Liver (tissue), 9 donors: ENCODE measurements around the gene ST7. TPM values are rescaled to one million over a fixed set of nuclear protein-coding genes. Genes with fewer than 3 reads are reported as not detected.

Source experiments
- DNase-seq: peaks from one replicate; pipeline ENCODE4 v3.0.0-alpha.2; 2017; ENCODE audit warnings: low spot score
- H3K27ac ChIP-seq, 2 donors: one replicate each; pipeline ENCODE4 v1.7.0; 2013; ENCODE audit warnings: inconsistent platforms in 2 of 2, low read length in 2 of 2, control low read depth in 1 of 2, low read depth in 1 of 2, mild to moderate bottlenecking in 1 of 2
- H3K27me3 ChIP-seq, 4 donors: one replicate each; pipeline versions ENCODE4 v1.6.1 to v1.7.0; 2013; ENCODE audit warnings: low read length in 3 of 4, inconsistent platforms in 1 of 4, mild to moderate bottlenecking in 1 of 4, moderate library complexity in 1 of 4; ENCODE audit not compliant: control insufficient read depth in 4 of 4, insufficient read depth in 4 of 4
- H3K36me3 ChIP-seq, 4 donors: one replicate each; pipeline versions ENCODE4 v1.6.1 to v1.7.0; 2013; ENCODE audit warnings: low read length in 3 of 4, mild to moderate bottlenecking in 3 of 4, low read depth in 1 of 4, moderate library complexity in 1 of 4; ENCODE audit not compliant: control insufficient read depth in 4 of 4, insufficient read depth in 3 of 4
- H3K4me1 ChIP-seq, 4 donors: one replicate each; pipeline versions ENCODE4 v1.6.1 to v1.7.0; 2013; ENCODE audit warnings: low read length in 3 of 4, mild to moderate bottlenecking in 3 of 4, moderate library complexity in 1 of 4; ENCODE audit not compliant: control insufficient read depth in 4 of 4, insufficient read depth in 4 of 4
- H3K4me3 ChIP-seq, 3 donors: one replicate each; pipeline versions ENCODE4 v1.6.1 to v1.7.0; 2013; ENCODE audit warnings: low read length in 3 of 3, control low read depth in 1 of 3, low read depth in 1 of 3, mild to moderate bottlenecking in 1 of 3
- H3K9ac ChIP-seq, 2 donors: one replicate each; pipeline ENCODE4 v1.7.0; 2013; ENCODE audit warnings: low read length in 2 of 2, mild to moderate bottlenecking in 2 of 2, moderate library complexity in 2 of 2, control low read depth in 1 of 2, low read depth in 1 of 2
- H3K9me3 ChIP-seq, 4 donors: one replicate each; pipeline versions ENCODE4 v1.6.1 to v1.7.0; 2013; ENCODE audit warnings: low read length in 3 of 4; ENCODE audit not compliant: control insufficient read depth in 4 of 4
- ATF3 ChIP-seq: IDR thresholded peaks from 2 replicates; pipeline ENCODE4 v1.6.1; 2016; ENCODE audit warnings: antibody characterized with exemption
- CTCF ChIP-seq: fragments of 150-350 bp; IDR thresholded peaks from 2 replicates; pipeline ENCODE4 v1.5.1; 2017; ENCODE audit warnings: improper control_type of control experiment, low read depth, low read length; ENCODE audit not compliant: missing input control
- EGR1 ChIP-seq, 2 donors: IDR thresholded peaks; 2 replicates each; pipeline ENCODE4 v1.6.1; 2016 to 2018; ENCODE audit warnings: antibody characterized with exemption in 2 of 2, low read depth in 2 of 2
- FOXA1 ChIP-seq: IDR thresholded peaks from 2 replicates; pipeline ENCODE4 v1.6.1; 2016; ENCODE audit warnings: antibody characterized with exemption
- FOXA2 ChIP-seq: IDR thresholded peaks from 2 replicates; pipeline ENCODE4 v1.6.1; 2016; ENCODE audit warnings: antibody characterized with exemption
- GABPA ChIP-seq, 2 donors: IDR thresholded peaks in 1 of 2; conservative IDR thresholded peaks in 1 of 2; 2 replicates each; pipeline ENCODE4 v1.6.1; 2016; ENCODE audit warnings: antibody characterized with exemption in 2 of 2, mild to moderate bottlenecking in 1 of 2, moderate library complexity in 1 of 2
- HNF4A ChIP-seq, 2 donors: conservative IDR thresholded peaks; 2 replicates each; pipeline ENCODE4 v1.6.1; 2016; ENCODE audit warnings: antibody characterized with exemption in 2 of 2, mild to moderate bottlenecking in 2 of 2
- HNF4G ChIP-seq: IDR thresholded peaks from 2 replicates; pipeline ENCODE4 v1.6.1; 2016; ENCODE audit warnings: antibody characterized with exemption
- JUND ChIP-seq, 2 donors: IDR thresholded peaks; 2 replicates each; pipeline ENCODE4 v1.6.1; 2016; ENCODE audit warnings: antibody characterized with exemption in 2 of 2
- MAX ChIP-seq: IDR thresholded peaks from 2 replicates; pipeline ENCODE4 v1.6.1; 2016; ENCODE audit warnings: antibody characterized with exemption
- NR2F2 ChIP-seq: IDR thresholded peaks from 2 replicates; pipeline ENCODE4 v1.6.1; 2016; ENCODE audit warnings: antibody characterized with exemption
- RAD21 ChIP-seq, 2 donors: IDR thresholded peaks; 2 replicates each; pipeline ENCODE4 v1.6.1; 2016; ENCODE audit warnings: antibody characterized with exemption in 2 of 2, mild to moderate bottlenecking in 2 of 2
- REST ChIP-seq: IDR thresholded peaks from 2 replicates; pipeline ENCODE4 v1.6.1; 2016; ENCODE audit warnings: antibody characterized with exemption, mild to moderate bottlenecking
- SP1 ChIP-seq: IDR thresholded peaks from 2 replicates; pipeline ENCODE4 v1.6.1; 2018; ENCODE audit warnings: antibody characterized with exemption, mild to moderate bottlenecking
- TAF1 ChIP-seq: conservative IDR thresholded peaks from 2 replicates; pipeline ENCODE4 v1.6.1; 2016; ENCODE audit warnings: antibody characterized with exemption, mild to moderate bottlenecking
- YY1 ChIP-seq: IDR thresholded peaks from 2 replicates; pipeline ENCODE4 v1.6.1; 2016; ENCODE audit warnings: antibody characterized with exemption, mild to moderate bottlenecking
- ZBTB33 ChIP-seq: IDR thresholded peaks from 2 replicates; pipeline ENCODE4 v1.6.1; 2016; ENCODE audit warnings: antibody characterized with exemption
- WGBS: extraction: QIAGEN DNeasy Blood & Tissue Kit; methylation state at CpG from one replicate; pipeline ENCODE4 v1.1.7; 2013; 5-methylcytosine and 5-hydroxymethylcytosine counted together
- polyA plus RNA-seq, 2 donors: library from polyadenylated mRNA; stranded (reverse) in 1 of 2; unstranded in 1 of 2; fragments of 200-250 nt in 1 of 2; fragments of >200 nt in 1 of 2; fragmentation: Nextera tagmentation in 1 of 2; extraction: Ambion mirVana in 1 of 2; gene quantifications; one replicate each; pipeline versions ENCODE4 v1.2.1 to v1.2.3, GENCODE V29; 2013 to 2015
- total RNA-seq, 2 donors: library from RNA; depleted of rRNA; stranded (reverse); fragments of >200 nt; gene quantifications; one replicate each; pipeline ENCODE4 v1.2.3, GENCODE V29; 2014
- donor health status: healthy.
- donor health status: healthy.
- donor health status: healthy.
- donor health status: healthy.
- donor health status: healthy.

The ST7 gene
- total and polyA plus RNA-seq, 4 donors = 13.5 to 30.7 (median 22.6) TPM

GRCh38 chr7:116969371-116969902, 16.1 kb downstream of the ST7 start:
- no peaks in the 10 kb centered on the region for H3K36me3 ChIP-seq
- no peak for TF ChIP-seq ATF3
- TF ChIP-seq CTCF = no peak
- no peak for TF ChIP-seq TAF1
- TF ChIP-seq GABPA (IDR thresholded peaks at IDR 0.05 in 1 of 2, conservative IDR thresholded peaks at IDR 0.05 in 1 of 2) = no peak
- no peak for TF ChIP-seq FOXA2
- TF ChIP-seq SP1 = no peak
- TF ChIP-seq ZBTB33 = no peak
- no peak for TF ChIP-seq MAX
- TF ChIP-seq JUND (IDR thresholded peaks at IDR 0.05) = no peak
- no peak for TF ChIP-seq HNF4G
- no peak for TF ChIP-seq HNF4A (conservative IDR thresholded peaks at IDR 0.05)
- no peak for TF ChIP-seq NR2F2
- no peak for TF ChIP-seq YY1
- no peak for TF ChIP-seq FOXA1
- no peak for TF ChIP-seq EGR1 (IDR thresholded peaks at IDR 0.05; ENCODE audit: low read depth in 2 of 2)
- no peak for TF ChIP-seq RAD21 (IDR thresholded peaks at IDR 0.05)
- TF ChIP-seq REST = no peak
- H3K27me3 ChIP-seq = no peaks in the 10 kb centered on the region
- H3K27ac ChIP-seq = no peak overlapping the region
- no peak for DNase-seq
- H3K9ac ChIP-seq = no peak overlapping the region
- H3K4me3 ChIP-seq = no peak overlapping the region
- peaks cover 2 to 18% (median 3%) of the 10 kb centered on the region in 4 donors for H3K4me1 ChIP-seq
- WGBS = 95% methylated on average over 3 of the region's 3 CpGs
- H3K9me3 ChIP-seq = no peaks in the 10 kb centered on the region
